ENCODE measurements around the gene CD48.

Gene CD48, protein sequence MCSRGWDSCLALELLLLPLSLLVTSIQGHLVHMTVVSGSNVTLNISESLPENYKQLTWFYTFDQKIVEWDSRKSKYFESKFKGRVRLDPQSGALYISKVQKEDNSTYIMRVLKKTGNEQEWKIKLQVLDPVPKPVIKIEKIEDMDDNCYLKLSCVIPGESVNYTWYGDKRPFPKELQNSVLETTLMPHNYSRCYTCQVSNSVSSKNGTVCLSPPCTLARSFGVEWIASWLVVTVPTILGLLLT

GRCh38 chr1:160711602-160712311, at the start of gene CD48:
Gene CD48, minus strand, starts transcription at chr1:160711822. Its CDS starts 59 bp downstream, at chr1:160711763.
- no peak for DNase-seq (ENCODE audit: low spot score)

DNA sequence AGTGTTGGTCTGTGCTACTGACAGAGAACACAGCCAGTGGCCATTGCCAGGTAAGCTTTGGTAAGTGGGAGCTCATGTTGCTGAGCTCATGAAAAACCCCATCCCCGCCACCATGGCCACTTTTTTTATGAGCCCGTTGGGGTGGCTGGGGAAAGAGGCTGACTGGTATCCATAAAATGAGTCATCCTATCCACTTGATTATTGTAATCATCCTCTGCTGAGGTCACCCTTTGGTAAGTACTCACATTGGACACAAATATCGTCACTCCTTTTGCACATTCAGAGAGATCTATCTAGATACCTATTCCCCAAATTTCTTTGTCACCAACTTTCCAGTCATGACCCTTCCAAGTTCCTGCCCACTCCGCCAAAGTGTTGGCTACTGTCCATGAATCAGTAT, 49.4 kb upstream of the CD48 start:
- DNase-seq (ENCODE audit: low spot score) = no peak

DNA sequence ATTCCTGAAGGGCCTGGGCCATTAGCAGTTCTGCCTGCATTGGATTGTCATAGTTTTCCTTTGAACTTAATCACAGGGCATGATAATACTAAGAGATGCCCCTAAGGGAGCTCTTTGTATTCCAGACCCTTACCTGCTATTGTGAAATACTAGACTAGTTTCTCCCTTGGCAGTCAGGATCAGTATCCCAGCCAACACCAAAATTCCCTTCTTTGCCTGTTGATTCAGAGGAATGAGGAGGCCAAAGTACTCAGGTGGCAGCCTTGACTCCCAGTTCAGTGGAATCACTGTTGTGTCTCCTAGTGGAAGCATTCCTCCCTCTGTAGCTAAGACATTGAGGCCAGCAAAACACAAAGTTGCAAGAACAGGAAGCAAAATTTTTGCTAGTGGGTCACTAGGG, 48.1 kb upstream of the CD48 start:
- DNase-seq (ENCODE audit: low spot score) = no peak

DNA sequence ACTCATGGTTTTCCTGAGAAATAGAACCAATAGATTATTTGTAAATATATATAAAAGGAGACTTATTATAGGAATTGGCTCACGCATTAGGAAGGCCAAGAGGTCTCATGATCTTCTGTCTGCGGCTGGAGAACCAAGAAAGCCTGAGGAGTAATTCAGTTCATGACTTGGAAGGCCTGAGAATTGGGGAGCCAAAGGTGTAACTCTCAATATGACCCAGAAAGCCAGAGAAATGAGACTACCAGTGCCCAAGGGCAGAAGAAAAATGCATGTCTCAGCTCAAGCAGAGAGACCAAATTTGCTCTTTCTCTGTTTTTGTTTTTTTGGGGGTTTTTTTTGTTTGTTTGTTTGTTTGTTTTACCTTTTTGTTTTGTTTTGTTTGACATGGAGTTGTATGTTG, 46.9 kb upstream of the CD48 start:
- DNase-seq (ENCODE audit: low spot score) = no peak

- DNase-seq (ENCODE audit: low spot score) = no peak
Observed at GRCh38 chr1:160756849-160757201, 45.2 kb upstream of the CD48 start.

- DNase-seq (ENCODE audit: low spot score) = no peak
Observed at GRCh38 chr1:160755911-160756848, 44.6 kb upstream of the CD48 start.

DNA sequence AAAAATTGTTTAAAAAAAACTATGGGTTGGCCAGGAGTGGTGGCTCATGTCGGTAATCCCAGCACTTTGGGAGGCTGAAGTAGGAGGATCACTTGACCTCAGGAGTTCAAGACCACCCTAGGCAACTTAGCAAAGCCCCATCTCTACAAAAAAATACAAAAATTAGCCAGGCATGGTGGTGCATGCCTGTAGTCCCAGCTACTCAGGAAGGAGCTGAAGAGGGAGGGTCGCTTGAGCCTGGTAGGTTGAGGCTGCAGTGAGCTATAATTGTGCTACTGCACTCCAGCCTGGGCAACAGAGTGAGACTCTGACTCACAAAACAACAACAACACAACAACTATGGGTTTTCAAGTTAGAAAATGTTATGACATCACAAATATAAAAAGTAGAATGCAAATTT, 43.8 kb upstream of the CD48 start:
- no peak for DNase-seq (ENCODE audit: low spot score)

GRCh38 chr1:160753594-160753993, 42.0 kb upstream of the CD48 start:
- no peak for DNase-seq (ENCODE audit: low spot score)

- no peak for DNase-seq (ENCODE audit: low spot score)
Observed at GRCh38 chr1:160752924-160753323, 41.3 kb upstream of the CD48 start.

DNA sequence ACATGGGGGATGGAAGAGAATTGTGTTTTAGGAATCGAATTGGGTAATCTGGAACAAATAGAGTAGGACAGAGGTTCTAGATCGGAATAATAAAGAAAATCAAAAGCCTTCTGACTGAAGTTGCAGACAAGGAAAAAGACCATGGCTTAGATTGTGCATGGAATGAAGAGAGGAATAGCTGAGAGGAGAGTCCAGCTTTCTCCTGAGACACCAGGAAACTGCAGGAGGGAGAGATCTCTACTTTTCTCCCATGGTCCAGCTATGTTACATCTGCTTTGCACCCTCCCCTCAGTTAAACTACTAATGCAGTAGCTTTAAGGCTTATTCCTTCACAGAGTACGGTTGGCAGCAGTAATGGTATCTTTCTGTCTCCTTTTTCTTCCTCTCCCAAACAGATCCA, 40.8 kb upstream of the CD48 start:
- DNase-seq (ENCODE audit: low spot score) = no peak

GRCh38 chr1:160750608-160751007, 39.0 kb upstream of the CD48 start:
- DNase-seq (ENCODE audit: low spot score) = no peak

DNA sequence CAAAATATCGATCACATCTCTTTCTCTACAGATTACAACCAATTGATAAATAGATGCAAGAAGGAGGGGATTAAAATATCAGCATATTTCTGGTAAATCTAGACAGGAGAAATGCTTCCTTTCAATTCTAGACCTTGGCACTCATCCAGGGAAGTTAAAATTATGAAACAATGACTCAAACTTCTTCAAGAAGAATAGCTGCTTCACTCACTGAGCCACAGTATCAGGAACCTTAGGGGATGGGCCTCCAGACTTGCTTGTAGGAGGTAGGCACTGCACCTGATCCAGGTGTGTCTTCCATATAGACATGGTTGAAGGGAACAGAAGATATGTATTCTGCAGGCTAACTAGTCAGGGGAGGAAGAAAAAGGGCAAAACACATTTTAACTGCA, 37.3 kb upstream of the CD48 start:
- no peak for DNase-seq (ENCODE audit: low spot score)

DNA sequence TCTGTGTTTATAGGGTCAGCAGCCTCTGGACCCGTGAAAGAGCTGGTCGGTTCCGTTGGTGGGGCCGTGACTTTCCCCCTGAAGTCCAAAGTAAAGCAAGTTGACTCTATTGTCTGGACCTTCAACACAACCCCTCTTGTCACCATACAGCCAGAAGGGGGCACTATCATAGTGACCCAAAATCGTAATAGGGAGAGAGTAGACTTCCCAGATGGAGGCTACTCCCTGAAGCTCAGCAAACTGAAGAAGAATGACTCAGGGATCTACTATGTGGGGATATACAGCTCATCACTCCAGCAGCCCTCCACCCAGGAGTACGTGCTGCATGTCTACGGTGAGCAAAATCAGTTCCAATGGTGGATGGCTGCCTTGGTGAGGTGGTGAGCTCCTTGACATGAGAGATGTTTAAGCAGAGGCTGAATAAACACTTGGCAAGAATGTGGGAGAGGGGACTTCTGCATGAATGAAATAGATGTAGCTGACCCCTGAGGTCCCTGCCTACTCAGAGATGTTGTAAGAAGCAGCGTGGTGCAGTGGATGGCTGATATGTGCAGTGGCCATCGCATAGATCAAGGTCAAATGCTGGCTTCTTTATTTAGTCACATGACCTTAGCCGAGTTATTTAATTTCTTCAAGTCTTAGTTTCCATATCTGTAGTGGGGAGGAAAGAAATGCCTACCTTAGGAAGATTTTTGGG, 36.7 kb upstream of the CD48 start:
- peak; percentile 28 for DNase-seq (ENCODE audit: low spot score)

DNA sequence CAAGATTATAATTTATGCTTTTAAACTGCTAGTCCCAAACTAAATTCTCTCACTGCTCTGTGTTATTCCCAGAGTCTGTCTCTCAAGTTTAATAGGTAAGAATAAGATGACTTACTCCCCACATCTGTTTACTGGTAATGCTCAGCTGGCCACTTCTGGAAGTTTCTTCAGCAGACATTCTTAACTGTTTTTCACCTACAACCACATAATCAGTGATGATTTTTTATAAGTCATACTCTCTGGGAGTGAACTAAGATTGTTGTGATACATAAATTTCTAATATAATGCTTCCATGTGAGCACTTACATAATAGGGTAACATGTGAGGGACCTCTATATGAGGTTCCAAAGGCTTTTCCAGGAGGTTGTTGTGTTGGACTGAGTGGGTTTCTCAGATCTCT, 36.1 kb upstream of the CD48 start:
- no peak for DNase-seq (ENCODE audit: low spot score)

DNA sequence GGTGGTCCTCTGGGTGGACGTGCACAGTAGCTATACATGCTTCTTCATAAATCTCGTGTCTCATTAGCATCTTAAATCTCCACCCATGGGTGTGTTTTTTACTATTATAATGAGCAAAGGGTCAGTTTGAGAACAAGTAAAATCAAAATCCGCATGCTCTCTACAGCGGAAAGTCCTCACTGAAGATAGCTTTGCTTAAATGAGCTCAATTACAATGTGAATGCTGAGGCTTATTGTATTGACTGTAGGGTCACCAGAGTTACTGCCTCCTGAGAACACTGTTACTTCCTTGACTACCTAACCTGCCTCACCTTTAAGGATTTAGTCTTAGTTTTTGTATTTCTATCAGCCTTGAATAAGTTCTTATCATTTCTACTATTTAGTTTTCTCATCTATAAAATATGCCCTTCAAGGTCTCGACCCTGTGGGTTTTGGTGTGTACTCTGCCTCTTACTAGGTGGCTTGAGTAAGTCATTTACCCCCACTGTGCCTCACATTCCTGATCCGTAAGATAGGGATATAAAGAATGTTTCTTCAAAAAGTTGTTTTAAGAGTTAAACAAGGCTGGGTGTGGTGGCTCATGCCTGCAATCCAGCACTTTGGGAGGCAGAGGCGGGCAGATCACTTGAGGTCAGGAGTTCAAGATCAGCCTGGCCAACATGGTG, 35.3 kb upstream of the CD48 start:
- no peak for DNase-seq (ENCODE audit: low spot score)

DNA sequence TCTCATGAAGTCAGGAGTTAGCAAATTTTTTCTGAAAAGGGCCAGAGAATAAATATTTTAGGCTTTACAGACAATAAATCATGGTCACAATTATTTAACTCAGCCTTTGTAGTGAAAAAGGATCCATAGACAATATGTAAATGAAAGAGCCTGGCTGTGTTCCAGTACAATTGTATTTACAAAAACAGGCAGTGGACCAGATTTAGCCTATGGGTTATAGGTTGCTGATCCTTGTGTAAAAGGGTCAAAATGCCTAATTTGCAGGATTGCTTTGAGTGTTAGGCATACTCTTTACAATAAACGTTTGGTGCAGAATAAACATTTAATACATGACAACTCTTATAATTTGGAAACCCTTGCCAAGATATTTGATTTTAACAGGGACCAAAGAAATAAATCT, 33.9 kb upstream of the CD48 start:
- DNase-seq (ENCODE audit: low spot score) = no peak

DNA sequence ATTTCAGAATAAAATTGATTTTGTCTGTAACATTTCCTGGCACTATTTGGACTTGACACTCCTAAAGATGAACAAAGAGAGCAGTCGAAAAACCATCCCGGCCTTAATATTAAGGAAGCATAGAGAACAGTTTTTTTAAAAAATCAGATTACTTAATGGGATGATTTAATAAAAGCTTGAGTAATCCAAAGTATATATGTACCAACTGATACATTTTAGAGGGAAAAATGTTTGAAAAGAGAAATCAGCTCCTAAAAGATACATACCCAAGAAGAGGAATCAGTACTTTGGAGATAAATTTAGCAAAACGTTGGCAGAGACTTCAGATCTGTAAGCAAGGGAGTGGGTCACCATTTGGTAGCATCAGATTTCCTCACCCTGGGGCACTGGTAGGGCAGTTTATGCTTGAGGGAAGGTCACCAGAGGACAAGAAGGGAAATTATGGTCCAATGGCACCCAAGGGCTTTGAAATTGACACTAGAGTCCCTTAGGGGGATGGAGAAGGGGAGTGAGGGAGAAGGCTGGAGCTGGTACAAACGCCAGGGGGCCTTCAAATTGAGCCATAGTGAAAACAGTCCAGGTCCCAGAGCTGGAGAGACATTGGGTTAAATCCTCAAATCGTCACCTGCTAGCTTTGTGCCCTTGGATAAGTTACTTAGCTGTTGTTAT, 33.4 kb upstream of the CD48 start:
- no peak for DNase-seq (ENCODE audit: low spot score)

DNA sequence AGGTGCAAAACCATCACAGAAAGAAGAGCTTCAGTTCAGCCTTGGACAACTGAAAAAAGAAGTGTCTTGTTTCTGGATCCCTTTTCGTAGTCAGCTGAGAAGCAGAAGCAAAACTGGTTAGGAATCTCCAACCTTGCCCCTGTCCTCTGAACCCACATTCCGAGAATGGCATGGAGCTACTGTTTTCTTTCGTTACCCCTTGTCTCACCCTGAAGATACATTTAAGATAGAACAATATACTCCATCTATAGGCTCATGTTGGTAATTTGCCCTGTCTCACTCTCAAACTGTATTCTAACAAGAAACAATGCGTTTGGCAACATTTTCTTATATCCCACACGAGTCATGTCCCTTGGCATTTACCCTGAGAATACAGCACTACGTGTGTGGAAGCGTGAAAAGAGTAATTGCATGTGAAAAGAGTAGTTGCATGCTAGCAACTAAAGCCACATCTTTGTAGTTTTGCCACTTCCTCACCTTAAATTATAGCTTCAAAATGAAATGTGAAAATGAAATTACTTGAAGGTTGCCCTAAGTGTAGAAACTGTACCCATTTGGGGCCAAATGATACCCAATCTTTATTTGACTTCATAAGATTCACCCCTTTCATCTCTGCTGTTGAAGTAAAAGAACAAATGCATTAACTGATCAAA, 32.7 kb upstream of the CD48 start:
- DNase-seq (ENCODE audit: low spot score) = no peak

- DNase-seq (ENCODE audit: low spot score) = no peak
Observed at GRCh38 chr1:160743266-160743665, 31.6 kb upstream of the CD48 start.

DNA sequence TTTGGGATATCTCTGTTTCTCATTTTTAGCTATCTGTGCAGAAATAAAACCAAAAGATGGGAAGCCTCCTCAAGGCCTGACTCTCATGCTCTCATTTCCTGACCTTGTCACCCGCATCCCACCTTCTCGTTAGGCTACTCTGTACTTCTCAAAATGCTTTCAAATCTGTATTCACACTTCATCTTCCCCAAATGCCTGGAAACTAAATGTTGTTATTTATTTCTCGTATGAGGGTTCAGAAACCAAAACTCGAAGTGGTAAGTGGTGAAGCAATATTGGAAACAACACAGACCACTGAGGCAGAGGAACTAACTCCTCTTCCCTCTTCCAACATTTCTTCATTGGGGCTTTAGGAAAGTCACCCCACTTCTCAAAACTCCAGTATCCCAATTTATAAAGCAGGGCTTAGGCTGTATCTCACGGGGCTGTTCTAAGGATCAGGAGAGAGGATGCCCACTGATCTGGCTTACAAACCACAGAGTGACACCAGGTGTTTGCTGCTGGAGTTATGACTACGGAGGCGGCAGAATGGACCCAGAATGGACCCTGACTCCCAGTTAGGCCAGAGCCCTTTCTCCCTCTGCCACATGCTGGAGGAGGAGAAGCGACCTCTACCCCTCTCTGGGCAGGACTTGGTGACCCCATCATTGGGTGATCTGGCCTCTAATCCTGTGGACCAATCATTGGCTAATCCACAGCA, 31.0 kb upstream of the CD48 start:
- DNase-seq (ENCODE audit: low spot score) = no peak
